H1 (cell line): ENCODE measurements around the gene SCCPDH. TPM values are rescaled to one million over a fixed set of nuclear protein-coding genes. Genes with fewer than 3 reads are reported as not detected.
A peak's percentile ranks its signal among the peaks of the same experiment; 100 is the strongest.

Source experiments
- CTCF ChIA-PET: fragments of 300-600 bp; sonication (Branson Sonifier 250); formaldehyde crosslinking; loops from one replicate; lab custom pipeline; 2021; ENCODE audit not compliant: partially characterized antibody; lab: Charles Lee
- POLR2A ChIA-PET: fragments of 300-600 bp; sonication (Branson Sonifier 250); formaldehyde crosslinking; loops from one replicate; lab custom pipeline; 2021; ENCODE audit warnings: inconsistent platforms; ENCODE audit not compliant: partially characterized antibody; lab: Charles Lee
- DNase-seq, 2 experiments: peaks; one replicate each; pipeline versions ENCODE4 v3.0.0 to v3.0.0-alpha.2; 2010 to 2022; ENCODE audit warnings: low spot score in 2 of 2, low read depth in 1 of 2, mixed read lengths in 1 of 2
- FAIRE-seq: peaks from 2 replicates; lab custom pipeline; 2011; peaks lifted over from hg19 to GRCh38; lab: Jason Lieb, UNC
- H2AFZ ChIP-seq: 2 replicates; pipeline ENCODE4 v1.8.1; 2012; ENCODE audit warnings: low read length, inconsistent platforms
- H2AK5ac ChIP-seq: 2 replicates; pipeline ENCODE4 v1.6.1; 2013; ENCODE audit warnings: low read depth, low read length
- H2BK120ac ChIP-seq: replicated peaks from 2 replicates; pipeline ENCODE3; 2013; ENCODE audit warnings: low read depth, low read length, inconsistent platforms
- H2BK12ac ChIP-seq: 2 replicates; pipeline ENCODE4 v1.6.1; 2013; ENCODE audit warnings: low read depth, low read length
- H2BK15ac ChIP-seq: 2 replicates; pipeline ENCODE4 v1.6.1; 2013; ENCODE audit warnings: low read length
- H2BK20ac ChIP-seq: 2 replicates; pipeline ENCODE4 v1.6.1; 2013; ENCODE audit warnings: low read length
- H2BK5ac ChIP-seq: 2 replicates; pipeline ENCODE4 v1.6.1; 2013; ENCODE audit warnings: low read depth, low read length
- H3K14ac ChIP-seq: 2 replicates; pipeline ENCODE4 v1.6.1; 2013; ENCODE audit warnings: inconsistent platforms; ENCODE audit not compliant: insufficient read length
- H3K18ac ChIP-seq: 2 replicates; pipeline ENCODE4 v1.6.1; 2013; ENCODE audit warnings: low read length; ENCODE audit errors: extremely low read depth
- H3K23ac ChIP-seq: 2 replicates; pipeline ENCODE4 v1.6.1; 2013; ENCODE audit warnings: inconsistent platforms; ENCODE audit not compliant: insufficient read length
- H3K23me2 ChIP-seq: 2 replicates; pipeline ENCODE4 v1.6.1; 2013; ENCODE audit warnings: low read depth, low read length
- H3K27ac ChIP-seq: 2 replicates; pipeline ENCODE4 v1.6.1; 2011; ENCODE audit warnings: low read depth, low read length, inconsistent platforms
- H3K27me3 ChIP-seq, 4 experiments: replicated peaks in 1 of 4; 1 replicate in 1 of 4; 2 replicates in 3 of 4; pipeline versions ENCODE4 v1.6.1 to v1.8.1; 2011 to 2013; ENCODE audit warnings: low read length in 3 of 4, mild to moderate bottlenecking in 3 of 4, inconsistent platforms in 2 of 4, mixed read lengths in 2 of 4, moderate library complexity in 1 of 4; ENCODE audit not compliant: control insufficient read depth in 3 of 4, insufficient read depth in 3 of 4; ENCODE audit errors: extremely low read depth in 1 of 4
- H3K36me3 ChIP-seq, 4 experiments: 2 replicates each; pipeline versions ENCODE4 v1.6.1 to v1.8.1; 2011 to 2013; ENCODE audit warnings: mild to moderate bottlenecking in 4 of 4, low read length in 3 of 4, moderate library complexity in 2 of 4, control low read depth in 1 of 4, inconsistent platforms in 1 of 4; ENCODE audit not compliant: insufficient read depth in 4 of 4, control insufficient read depth in 2 of 4
- H3K4ac ChIP-seq: replicated peaks from 2 replicates; pipeline ENCODE3; 2013; ENCODE audit warnings: low read length, low read depth, mixed read lengths, inconsistent platforms; ENCODE audit not compliant: insufficient read length
- H3K4me1 ChIP-seq, 4 experiments: replicated peaks in 1 of 4; 1 replicate in 1 of 4; 2 replicates in 3 of 4; pipeline versions ENCODE4 v1.6.1 to v1.8.1; 2011 to 2013; ENCODE audit warnings: low read length in 3 of 4, inconsistent platforms in 2 of 4, mixed read lengths in 1 of 4; ENCODE audit not compliant: insufficient read depth in 4 of 4, control insufficient read depth in 3 of 4
- H3K4me2 ChIP-seq, 2 experiments: 2 replicates each; pipeline versions ENCODE4 v1.6.1 to v1.8.1; 2011 to 2013; ENCODE audit warnings: low read depth in 2 of 2, low read length in 2 of 2, control low read depth in 1 of 2, inconsistent platforms in 1 of 2, mild to moderate bottlenecking in 1 of 2; ENCODE audit not compliant: insufficient read depth in 1 of 2
- H3K4me3 ChIP-seq, 4 experiments: fragments of 200-600, 300-600 bp in 1 of 4; sonication (generic), shearing (Covaris generic), sonication (Bioruptor Twin) in 1 of 4; 2 replicates each; pipeline versions ENCODE4 v1.5.1 to v1.8.1; 2011 to 2016; ENCODE audit warnings: low read length in 4 of 4, low read depth in 3 of 4, control low read depth in 2 of 4, inconsistent platforms in 2 of 4, mild to moderate bottlenecking in 2 of 4, mixed read lengths in 1 of 4, moderate library complexity in 1 of 4; ENCODE audit not compliant: insufficient read depth in 2 of 4; ENCODE audit errors: extremely low read depth in 1 of 4
- H3K56ac ChIP-seq: replicated peaks from 2 replicates; pipeline ENCODE3; 2013; ENCODE audit warnings: low read depth, mild to moderate bottlenecking, mixed read lengths, low read length, inconsistent platforms; ENCODE audit not compliant: insufficient read length
- H3K79me1 ChIP-seq: 2 replicates; pipeline ENCODE4 v1.6.1; 2013; ENCODE audit warnings: low read depth, low read length, control low read depth
- H3K79me2 ChIP-seq, 2 experiments: 2 replicates each; pipeline versions ENCODE4 v1.6.1 to v1.8.1; 2012 to 2013; ENCODE audit warnings: low read length in 2 of 2, mild to moderate bottlenecking in 2 of 2, inconsistent platforms in 1 of 2; ENCODE audit not compliant: insufficient read depth in 2 of 2, control insufficient read depth in 1 of 2
- H3K9ac ChIP-seq, 4 experiments: replicated peaks in 1 of 4; 1 replicate in 1 of 4; 2 replicates in 3 of 4; pipeline versions ENCODE4 v1.6.1 to v1.8.1; 2011 to 2013; ENCODE audit warnings: low read depth in 3 of 4, low read length in 3 of 4, control low read depth in 2 of 4, mild to moderate bottlenecking in 2 of 4, moderate library complexity in 2 of 4, inconsistent platforms in 1 of 4; ENCODE audit errors: extremely low read depth in 1 of 4
- H3K9me3 ChIP-seq, 2 experiments: 2 replicates each; pipeline versions ENCODE4 v1.6.1 to v1.8.1; 2012 to 2013; ENCODE audit warnings: mild to moderate bottlenecking in 2 of 2, moderate library complexity in 2 of 2, control low read depth in 1 of 2, inconsistent platforms in 1 of 2, low read depth in 1 of 2, low read length in 1 of 2, mixed read lengths in 1 of 2; ENCODE audit not compliant: insufficient read depth in 2 of 2
- H4K20me1 ChIP-seq, 2 experiments: replicated peaks in 1 of 2; 2 replicates each; pipeline versions ENCODE3 to v1.8.1; 2011 to 2013; ENCODE audit warnings: inconsistent platforms in 2 of 2, low read length in 2 of 2, mild to moderate bottlenecking in 1 of 2; ENCODE audit not compliant: insufficient read depth in 2 of 2, control insufficient read depth in 1 of 2
- H4K5ac ChIP-seq: 2 replicates; pipeline ENCODE4 v1.6.1; 2013; ENCODE audit warnings: low read length, low read depth, mixed read lengths, inconsistent platforms; ENCODE audit not compliant: insufficient read length
- H4K8ac ChIP-seq: 2 replicates; pipeline ENCODE4 v1.8.0; 2013; ENCODE audit warnings: mild to moderate bottlenecking, moderate library complexity, low read length, inconsistent platforms; ENCODE audit not compliant: insufficient read depth; ENCODE audit errors: extremely low read depth
- H4K91ac ChIP-seq: replicated peaks from 2 replicates; pipeline ENCODE3; 2013; ENCODE audit warnings: low read length, mixed read lengths, inconsistent platforms; ENCODE audit not compliant: insufficient read length
- ASH2L ChIP-seq: fragments of 200-600, 300-600 bp; sonication (generic); IDR thresholded peaks from one replicate; pipeline ENCODE4 v1.7.1; 2017; ENCODE audit warnings: low read length
- BCL11A ChIP-seq, 2 experiments: IDR thresholded peaks; one replicate each; pipeline ENCODE4 v1.6.1; 2011; ENCODE audit warnings: low read depth in 2 of 2, low read length in 2 of 2, mild to moderate bottlenecking in 2 of 2
- EGR1 ChIP-seq: IDR thresholded peaks from 2 replicates; pipeline ENCODE4 v1.6.1; 2011; ENCODE audit warnings: low read depth, low read length, borderline replicate concordance
- GABPA ChIP-seq: IDR thresholded peaks from 2 replicates; pipeline ENCODE4 v1.6.1; 2011; ENCODE audit warnings: mild to moderate bottlenecking, low read length, moderate library complexity, borderline replicate concordance; ENCODE audit not compliant: insufficient read depth
- HDAC6 ChIP-seq: IDR thresholded peaks from one replicate; pipeline ENCODE4 v1.7.1; 2012; ENCODE audit warnings: low read depth, mild to moderate bottlenecking, inconsistent platforms, low read length, moderate library complexity
- KDM1A ChIP-seq: fragments of 200-600, 300-600 bp; sonication (generic); IDR thresholded peaks from 2 replicates; pipeline ENCODE4 v1.7.1; 2016; ENCODE audit warnings: mild to moderate bottlenecking, low read length, borderline replicate concordance
- NANOG ChIP-seq: IDR thresholded peaks from 2 replicates; pipeline ENCODE4 v1.6.1; 2011; ENCODE audit warnings: low read length, low read depth, mild to moderate bottlenecking, inconsistent platforms; ENCODE audit not compliant: insufficient read depth, poor library complexity, severe bottlenecking
- RNF2 ChIP-seq: fragments of 200-900, 300-1000 bp; sonication (generic); IDR thresholded peaks from 2 replicates; pipeline ENCODE4 v1.7.1; 2016; ENCODE audit warnings: borderline replicate concordance, low read depth, mild to moderate bottlenecking, antibody characterized with exemption, low read length; ENCODE audit not compliant: poor library complexity, severe bottlenecking; ENCODE audit errors: missing control alignments
- SUZ12 ChIP-seq: fragments of 200-600 bp; sonication (generic); IDR thresholded peaks from 2 replicates; pipeline ENCODE4 v1.6.1; 2012; ENCODE audit warnings: mild to moderate bottlenecking, inconsistent platforms, low read length, moderate library complexity, mixed read lengths
- TAF1 ChIP-seq: IDR thresholded peaks from 2 replicates; pipeline ENCODE4 v1.6.1; 2011; ENCODE audit warnings: mild to moderate bottlenecking, low read depth, low read length
- TCF12 ChIP-seq: IDR thresholded peaks from 2 replicates; pipeline ENCODE4 v1.6.1; 2011; ENCODE audit warnings: low read depth, mild to moderate bottlenecking, low read length
- WGBS, 2 experiments: shearing (Covaris generic) in 1 of 2; methylation state at CpG; one replicate each; pipeline versions ENCODE4 v1.1.6 to v1.1.7; 2013 to 2015; ENCODE audit warnings: low lambda C conversion rate in 2 of 2, mixed read lengths in 2 of 2, inconsistent platforms in 1 of 2, low coverage in 1 of 2, missing lambda C conversion rate in 1 of 2; ENCODE audit not compliant: insufficient replicate concordance in 2 of 2, insufficient coverage in 1 of 2, insufficient read length in 1 of 2; ENCODE audit errors: extremely low coverage in 1 of 2, missing lambda C conversion rate in 1 of 2; 5-methylcytosine and 5-hydroxymethylcytosine counted together
- polyA plus RNA-seq, 7 experiments: library from polyadenylated mRNA; depleted of rRNA in 3 of 7; stranded (reverse) in 5 of 7; unstranded in 2 of 7; fragments of >200 nt in 5 of 7; fragments of 200-250 nt in 2 of 7; gene quantifications; 1 replicate in 5 of 7; 2 replicates in 1 of 7; 4 replicates in 1 of 7; pipeline versions ENCODE4 v1.2.1 to v1.2.3, GENCODE V29; 2011 to 2013; ENCODE audit warnings: missing spikeins in 2 of 7, mixed read lengths in 2 of 7
- total RNA-seq: library from RNA; stranded (reverse); fragmentation: NEBNext Ultra II Directional; extraction: Animal tissue kit (Norgen Biotek cat#: 25700); gene quantifications from 2 replicates; pipeline ENCODE4 v1.2.1, GENCODE V29; 2021

Gene SCCPDH
- total and polyA plus RNA-seq, 2 of the 8 experiments (the other 6 are each of a cell fraction or from before 2014, with no cell fraction given) = 9.5 to 17.0 TPM

- DNase-seq (no peak), FAIRE-seq (no peak)
- Histone ChIP-seq H2BK15ac (peak overlapping the region; percentile 88), H4K20me1 (no peaks in the 10 kb centered on the region), H2AK5ac (no peak overlapping the region; the same call in 1 of the 2 replicates), H4K91ac (peak overlapping the region; percentile 5), H2BK5ac (peak overlapping the region; percentile 49; the same call in 1 of the 2 replicates), H3K27ac (no peak overlapping the region), H3K14ac (no peak overlapping the region), H2BK120ac (no peak overlapping the region), H3K4ac (no peak overlapping the region), H3K79me1 (no peaks in the 10 kb centered on the region), H3K23me2 (0 out of 2 replicates have a peak, but pooled peaks cover 2% of the 10 kb centered on the region), H4K5ac (no peak overlapping the region), H3K9ac (no peak overlapping the region; a peak in 1 of 7 replicates), H3K9me3 (no peaks in the 10 kb centered on the region), H2BK20ac (peak overlapping the region; percentile 82; the same call in 1 of the 2 replicates), H2AFZ (peak overlapping the region; percentile 95; the same call in 1 of the 2 replicates), H2BK12ac (peak overlapping the region; percentile 77; the same call in 1 of the 2 replicates), H3K36me3 (no peaks in the 10 kb centered on the region), H3K4me3 (no peak overlapping the region), H3K23ac (no peak overlapping the region), H3K27me3 (no peaks in the 10 kb centered on the region), H3K18ac (peak overlapping the region; percentile 56; the same call in 1 of the 2 replicates), H4K8ac (peak overlapping the region; percentile 86), H3K4me2 (peak overlapping the region; percentile 23 to 44; a peak in 2 of 4 replicates), H3K79me2 (no peaks in the 10 kb centered on the region), H3K4me1 (peaks cover 5 to 30% (median 27%) of the 10 kb centered on the region in 4 experiments), H3K56ac (no peak overlapping the region)
- POLR2A ChIA-PET = interaction anchor here (1.7 kb wide), 1 partner anchor 11 kb away, joined by 4 read pairs; no protein-coding TSS in a partner anchor
- WGBS, 2 experiments = 93% methylated on average over 26 of the region's 30 CpGs; no CpG with 5 or more reads in 1 of the 2 experiments
- CTCF ChIA-PET = no interaction called here
- TF ChIP-seq NANOG (no peak), ASH2L (no peak), HDAC6 (no peak), GABPA (no peak), EGR1 (no peak), TCF12 (no peak), BCL11A (IDR thresholded peaks at IDR 0.05; ENCODE audit: low read depth in 2 of 2, low read length in 2 of 2) (no peak), SUZ12 (no peak), RNF2 (no peak), KDM1A (no peak), TAF1 (no peak)
Observed at GRCh38 chr1:246795906-246796694, 71.9 kb downstream of the SCCPDH start.
